Liver (tissue), 3 donors: ENCODE measurements around the gene CNTLN.

ENCODE experiments used
- CTCF ChIP-seq: fragments of 150-350 bp; IDR thresholded peaks from 2 replicates; pipeline ENCODE4 v1.5.1; 2017; ENCODE audit warnings: improper control_type of control experiment, low read depth, low read length; ENCODE audit not compliant: missing input control
- FOXA1 ChIP-seq: IDR thresholded peaks from 2 replicates; pipeline ENCODE4 v1.6.1; 2016; ENCODE audit warnings: antibody characterized with exemption
- GABPA ChIP-seq, 2 donors: IDR thresholded peaks in 1 of 2; conservative IDR thresholded peaks in 1 of 2; 2 replicates each; pipeline ENCODE4 v1.6.1; 2016; ENCODE audit warnings: antibody characterized with exemption in 2 of 2, mild to moderate bottlenecking in 1 of 2, moderate library complexity in 1 of 2
- HNF4A ChIP-seq, 2 donors: conservative IDR thresholded peaks; 2 replicates each; pipeline ENCODE4 v1.6.1; 2016; ENCODE audit warnings: antibody characterized with exemption in 2 of 2, mild to moderate bottlenecking in 2 of 2
- RAD21 ChIP-seq, 2 donors: IDR thresholded peaks; 2 replicates each; pipeline ENCODE4 v1.6.1; 2016; ENCODE audit warnings: antibody characterized with exemption in 2 of 2, mild to moderate bottlenecking in 2 of 2
- TAF1 ChIP-seq: conservative IDR thresholded peaks from 2 replicates; pipeline ENCODE4 v1.6.1; 2016; ENCODE audit warnings: antibody characterized with exemption, mild to moderate bottlenecking
- YY1 ChIP-seq: IDR thresholded peaks from 2 replicates; pipeline ENCODE4 v1.6.1; 2016; ENCODE audit warnings: antibody characterized with exemption, mild to moderate bottlenecking
- ZBTB33 ChIP-seq: IDR thresholded peaks from 2 replicates; pipeline ENCODE4 v1.6.1; 2016; ENCODE audit warnings: antibody characterized with exemption
- TF ChIP-seq, protein P1 (sequence below): IDR thresholded peaks from 2 replicates; pipeline ENCODE4 v1.6.1; 2016; ENCODE audit warnings: antibody characterized with exemption, mild to moderate bottlenecking
- donor health status: healthy.
- donor health status: healthy.

- TF ChIP-seq CTCF (no peak), FOXA1 (no peak), HNF4A (conservative IDR thresholded peaks at IDR 0.05) (no peak), YY1 (no peak), ZBTB33 (no peak), RAD21 (IDR thresholded peaks at IDR 0.05) (no peak), GABPA (IDR thresholded peaks at IDR 0.05 in 1 of 2, conservative IDR thresholded peaks at IDR 0.05 in 1 of 2) (no peak), TAF1 (no peak)
- TF ChIP-seq, protein P1, sequence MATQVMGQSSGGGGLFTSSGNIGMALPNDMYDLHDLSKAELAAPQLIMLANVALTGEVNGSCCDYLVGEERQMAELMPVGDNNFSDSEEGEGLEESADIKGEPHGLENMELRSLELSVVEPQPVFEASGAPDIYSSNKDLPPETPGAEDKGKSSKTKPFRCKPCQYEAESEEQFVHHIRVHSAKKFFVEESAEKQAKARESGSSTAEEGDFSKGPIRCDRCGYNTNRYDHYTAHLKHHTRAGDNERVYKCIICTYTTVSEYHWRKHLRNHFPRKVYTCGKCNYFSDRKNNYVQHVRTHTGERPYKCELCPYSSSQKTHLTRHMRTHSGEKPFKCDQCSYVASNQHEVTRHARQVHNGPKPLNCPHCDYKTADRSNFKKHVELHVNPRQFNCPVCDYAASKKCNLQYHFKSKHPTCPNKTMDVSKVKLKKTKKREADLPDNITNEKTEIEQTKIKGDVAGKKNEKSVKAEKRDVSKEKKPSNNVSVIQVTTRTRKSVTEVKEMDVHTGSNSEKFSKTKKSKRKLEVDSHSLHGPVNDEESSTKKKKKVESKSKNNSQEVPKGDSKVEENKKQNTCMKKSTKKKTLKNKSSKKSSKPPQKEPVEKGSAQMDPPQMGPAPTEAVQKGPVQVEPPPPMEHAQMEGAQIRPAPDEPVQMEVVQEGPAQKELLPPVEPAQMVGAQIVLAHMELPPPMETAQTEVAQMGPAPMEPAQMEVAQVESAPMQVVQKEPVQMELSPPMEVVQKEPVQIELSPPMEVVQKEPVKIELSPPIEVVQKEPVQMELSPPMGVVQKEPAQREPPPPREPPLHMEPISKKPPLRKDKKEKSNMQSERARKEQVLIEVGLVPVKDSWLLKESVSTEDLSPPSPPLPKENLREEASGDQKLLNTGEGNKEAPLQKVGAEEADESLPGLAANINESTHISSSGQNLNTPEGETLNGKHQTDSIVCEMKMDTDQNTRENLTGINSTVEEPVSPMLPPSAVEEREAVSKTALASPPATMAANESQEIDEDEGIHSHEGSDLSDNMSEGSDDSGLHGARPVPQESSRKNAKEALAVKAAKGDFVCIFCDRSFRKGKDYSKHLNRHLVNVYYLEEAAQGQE: no peak
Measured at GRCh38 chr9:17480966-17481365, 346.1 kb downstream of the CNTLN start.
